ENCODE data around the gene HSFX4.
"Not testable (repeated sequence)": the region's sequence is repeated elsewhere in the genome, so short reads cannot be mapped to it uniquely, and the experiment has no call there.

DNA sequence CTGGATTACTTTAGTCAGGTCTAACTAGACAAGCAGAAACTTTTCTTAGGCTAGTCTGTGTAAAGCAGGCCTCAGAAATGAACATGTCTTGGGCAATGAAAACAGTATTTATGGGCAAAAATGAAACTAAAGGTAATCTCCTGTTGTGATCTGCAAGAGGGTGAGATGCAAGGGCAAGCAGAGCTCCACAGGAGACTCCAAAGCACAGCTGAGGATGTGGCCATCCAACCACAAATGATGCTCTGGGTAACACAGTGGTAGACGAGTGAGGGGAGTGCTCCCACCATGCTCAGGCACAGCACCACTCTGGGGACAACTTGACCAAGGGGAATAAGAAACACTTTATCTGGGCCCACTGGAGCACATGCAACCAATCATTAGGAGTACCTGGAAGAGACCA, 738 bp upstream of the HSFX4 start:
- TF ChIP-seq, protein P1, sequence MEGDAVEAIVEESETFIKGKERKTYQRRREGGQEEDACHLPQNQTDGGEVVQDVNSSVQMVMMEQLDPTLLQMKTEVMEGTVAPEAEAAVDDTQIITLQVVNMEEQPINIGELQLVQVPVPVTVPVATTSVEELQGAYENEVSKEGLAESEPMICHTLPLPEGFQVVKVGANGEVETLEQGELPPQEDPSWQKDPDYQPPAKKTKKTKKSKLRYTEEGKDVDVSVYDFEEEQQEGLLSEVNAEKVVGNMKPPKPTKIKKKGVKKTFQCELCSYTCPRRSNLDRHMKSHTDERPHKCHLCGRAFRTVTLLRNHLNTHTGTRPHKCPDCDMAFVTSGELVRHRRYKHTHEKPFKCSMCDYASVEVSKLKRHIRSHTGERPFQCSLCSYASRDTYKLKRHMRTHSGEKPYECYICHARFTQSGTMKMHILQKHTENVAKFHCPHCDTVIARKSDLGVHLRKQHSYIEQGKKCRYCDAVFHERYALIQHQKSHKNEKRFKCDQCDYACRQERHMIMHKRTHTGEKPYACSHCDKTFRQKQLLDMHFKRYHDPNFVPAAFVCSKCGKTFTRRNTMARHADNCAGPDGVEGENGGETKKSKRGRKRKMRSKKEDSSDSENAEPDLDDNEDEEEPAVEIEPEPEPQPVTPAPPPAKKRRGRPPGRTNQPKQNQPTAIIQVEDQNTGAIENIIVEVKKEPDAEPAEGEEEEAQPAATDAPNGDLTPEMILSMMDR (IDR thresholded peaks at IDR 0.05): not testable (repeated sequence)
- not testable (repeated sequence) for TF ChIP-seq POLR2A (IDR thresholded peaks at IDR 0.05)
